ENCODE results near the gene NFE2.

The NFE2 gene

GRCh38 chr12:54253240-54253639 lies 47.6 kb downstream of the NFE2 start:
- no peak for DNase-seq (ENCODE audit: low read depth, low spot score)

GRCh38 chr12:54251667-54252284 lies 49.0 kb downstream of the NFE2 start:
- no peak for DNase-seq (ENCODE audit: low read depth, low spot score)

DNA sequence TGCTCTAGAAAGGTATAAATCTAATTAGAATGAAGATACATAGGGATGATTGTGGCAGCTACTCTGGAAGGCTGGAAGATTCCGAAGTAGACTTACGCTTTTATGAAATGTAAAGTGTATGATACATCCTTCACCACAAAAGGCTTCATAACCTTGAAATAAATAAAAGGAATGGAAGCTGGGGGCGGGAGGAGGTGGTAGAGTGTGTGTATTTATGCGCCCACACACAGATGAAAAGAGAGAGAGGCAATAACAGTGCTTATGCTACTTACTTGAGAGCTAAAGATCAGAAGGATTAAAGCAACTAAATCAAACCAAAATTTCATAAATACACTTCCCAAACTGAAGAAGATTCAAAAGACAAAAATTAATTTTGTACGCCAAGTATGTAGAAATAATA lies 51.3 kb downstream of the NFE2 start:
- DNase-seq (ENCODE audit: low read depth, low spot score) = no peak

GRCh38 chr12:54246011-54246641 lies 54.7 kb downstream of the NFE2 start:
- DNase-seq (ENCODE audit: low read depth, low spot score) = no peak
